Embryonic facial prominence (tissue), 1 donor: ENCODE measurements around the gene VEGFC.

Source experiments
- DNase-seq: peaks from one replicate; pipeline ENCODE4 v3.0.0-alpha.2; 2016; ENCODE audit errors: extremely low spot score

Gene VEGFC

DNA sequence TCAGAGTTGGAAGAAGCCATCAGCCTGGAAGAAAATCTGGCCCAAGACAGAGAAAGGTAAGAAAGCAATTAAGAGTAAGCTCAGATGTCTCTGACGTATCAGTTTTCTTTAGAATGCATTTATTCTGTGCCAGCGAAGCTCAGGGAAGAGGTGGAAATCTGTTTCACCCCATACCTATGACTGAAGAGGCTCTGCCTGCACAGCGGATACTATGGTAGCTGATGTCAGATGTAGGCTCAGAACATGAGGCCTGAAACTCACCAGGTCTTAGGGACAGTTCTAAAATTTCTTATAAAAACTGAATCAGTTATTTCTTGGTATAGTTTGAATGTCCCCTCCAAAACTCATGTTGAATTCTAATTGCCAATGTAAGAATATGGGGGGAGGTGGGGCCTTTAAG is 30.9 kb downstream of the VEGFC start:
- no peak for DNase-seq

GRCh38 chr4:176760471-176760870 is 32.3 kb downstream of the VEGFC start:
- no peak for DNase-seq

GRCh38 chr4:176758731-176759130 is 34.0 kb downstream of the VEGFC start:
- no peak for DNase-seq

GRCh38 chr4:176758323-176758722 is 34.4 kb downstream of the VEGFC start:
- no peak for DNase-seq

GRCh38 chr4:176755613-176756012 is 37.1 kb downstream of the VEGFC start:
- DNase-seq = no peak

DNA sequence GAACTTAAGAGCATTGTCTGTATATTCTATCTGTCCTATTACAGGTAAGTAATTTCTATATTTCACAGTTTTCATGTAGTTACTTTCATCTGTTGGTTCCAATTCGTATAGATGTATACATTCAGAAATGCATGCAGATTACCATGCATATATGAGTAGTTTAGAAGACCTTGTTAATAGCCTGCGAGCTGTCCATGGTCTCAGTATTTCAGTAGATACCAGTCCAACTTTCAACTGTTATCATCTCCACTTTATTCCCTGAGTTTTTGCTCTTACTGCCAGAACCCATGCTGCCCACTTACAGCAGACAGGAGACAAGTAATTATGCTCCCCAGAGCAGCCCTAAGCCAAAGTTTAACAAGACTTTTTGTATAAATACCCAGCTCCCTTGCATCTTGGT is 37.7 kb downstream of the VEGFC start:
- DNase-seq = no peak

- DNase-seq = peak; percentile 20
Observed at GRCh38 chr4:176753049-176753448, 39.7 kb downstream of the VEGFC start.

- no peak for DNase-seq
Observed at GRCh38 chr4:176752191-176752749, 40.5 kb downstream of the VEGFC start.

DNA sequence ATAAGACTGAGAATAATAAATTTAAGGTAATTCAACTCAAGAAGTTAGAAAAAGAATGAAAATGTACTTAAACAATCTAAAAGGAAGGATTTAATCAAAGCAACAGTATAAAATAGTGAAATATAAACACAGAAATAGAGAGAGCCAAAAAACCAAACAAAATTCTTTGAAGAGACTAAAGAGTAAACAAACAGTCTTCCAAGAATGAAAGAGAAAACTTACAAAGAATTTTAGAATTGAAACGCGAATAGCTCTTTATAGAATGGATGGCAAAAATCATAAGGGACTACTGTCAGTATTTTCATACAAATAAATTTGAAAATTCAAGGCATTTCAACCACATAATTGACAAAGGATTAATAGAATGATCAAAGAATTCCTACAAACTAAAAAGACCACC is 41.7 kb downstream of the VEGFC start:
- DNase-seq = no peak

DNA sequence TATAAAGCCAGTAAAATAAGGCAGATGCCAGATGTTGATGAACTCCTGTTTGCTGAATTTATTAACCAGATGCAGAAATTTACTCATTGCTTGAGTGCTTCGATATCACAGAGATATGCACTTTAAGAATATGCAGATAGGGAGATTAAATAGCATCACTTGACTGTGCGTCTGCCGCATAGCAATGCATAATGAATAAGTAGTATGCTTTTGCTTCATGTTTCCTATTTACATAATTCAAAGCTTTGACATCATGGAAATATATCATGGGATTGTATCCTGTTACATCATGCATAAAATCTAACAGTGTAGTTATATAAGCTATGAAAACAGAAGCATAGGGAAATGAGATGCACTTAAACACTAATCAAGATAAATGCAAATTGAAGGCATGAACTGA is 45.9 kb downstream of the VEGFC start:
- no peak for DNase-seq

GRCh38 chr4:176745902-176746301 is 46.8 kb downstream of the VEGFC start:
- DNase-seq = no peak

DNA sequence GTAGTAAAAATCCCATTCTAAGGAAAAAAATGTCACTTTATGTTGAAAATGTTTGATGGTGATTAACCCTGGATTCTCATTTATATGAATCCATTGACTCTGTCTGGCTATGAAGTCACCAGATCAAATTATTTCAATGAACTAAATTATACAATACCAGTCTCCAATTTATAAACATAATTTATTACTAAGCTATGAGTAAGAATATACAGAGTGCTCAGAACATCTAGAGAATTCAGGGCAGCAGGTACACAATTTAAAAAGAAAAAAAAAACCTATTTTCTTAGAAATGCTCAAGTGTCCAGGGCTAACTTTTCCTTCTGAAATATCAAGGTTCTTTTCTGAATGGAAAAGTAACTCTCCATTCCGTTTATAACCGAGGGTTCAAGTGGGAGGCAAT is 48.6 kb downstream of the VEGFC start:
- no peak for DNase-seq

DNA sequence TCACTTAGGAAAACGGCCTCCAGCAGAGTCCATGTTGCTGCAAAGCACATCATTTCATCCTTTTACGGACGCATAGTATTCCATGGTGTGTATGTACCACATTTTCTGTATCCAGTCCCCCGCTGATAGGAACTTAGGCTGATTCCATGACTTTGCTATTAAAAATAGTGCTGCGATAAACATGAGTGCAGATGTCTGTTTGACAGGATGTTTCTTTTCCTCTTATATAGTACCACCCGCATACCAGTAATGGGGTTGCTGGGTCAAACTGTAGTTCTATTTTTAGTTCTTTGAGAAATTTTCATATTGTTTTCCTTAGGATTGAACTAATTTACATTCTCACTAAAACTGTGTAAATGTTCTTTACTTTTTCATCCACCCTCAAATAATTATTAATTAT is 50.5 kb downstream of the VEGFC start:
- no peak for DNase-seq

DNA sequence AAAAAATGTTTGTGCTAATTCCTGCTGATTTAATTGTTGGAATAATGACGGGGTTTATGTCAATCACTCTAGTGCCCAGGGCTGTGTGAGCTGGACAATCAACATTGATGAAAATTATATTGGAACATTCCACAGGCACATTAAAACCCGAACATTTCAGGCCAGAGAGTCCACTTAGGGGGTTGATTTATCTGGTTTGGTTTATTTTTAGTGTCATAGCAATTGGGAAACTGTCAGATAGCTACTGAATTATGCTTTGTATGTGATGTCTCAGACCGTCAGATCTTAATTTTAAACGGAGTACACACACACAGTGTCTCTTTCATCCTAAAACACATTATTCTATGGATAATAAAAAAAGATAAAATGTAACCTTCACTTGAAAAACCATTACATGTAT is 51.5 kb downstream of the VEGFC start:
- no peak for DNase-seq

GRCh38 chr4:176735300-176735699 is 57.4 kb downstream of the VEGFC start:
- DNase-seq = no peak

GRCh38 chr4:176734461-176734860 is 58.3 kb downstream of the VEGFC start:
- no peak for DNase-seq

DNA sequence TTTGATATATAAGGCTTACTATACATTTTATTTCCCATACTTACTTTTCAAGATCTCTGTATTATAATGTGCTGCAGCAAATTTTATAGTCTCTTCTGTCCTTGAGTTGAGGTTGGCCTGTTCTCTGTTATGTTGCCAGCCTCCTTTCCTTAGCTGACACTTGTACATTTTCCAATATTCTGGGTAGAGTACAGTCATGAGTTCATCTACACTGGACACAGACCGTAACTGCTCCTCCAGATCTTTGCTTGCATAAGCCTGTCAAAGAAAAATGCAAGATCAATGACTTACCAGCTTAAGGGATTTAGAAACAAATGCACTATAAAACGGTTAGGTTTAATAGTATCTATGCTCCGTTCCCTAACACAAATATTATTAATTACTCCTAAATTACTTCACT is 63.2 kb downstream of the VEGFC start:
- DNase-seq = no peak

GRCh38 chr4:176726803-176727202 is 65.9 kb downstream of the VEGFC start:
- DNase-seq = no peak

DNA sequence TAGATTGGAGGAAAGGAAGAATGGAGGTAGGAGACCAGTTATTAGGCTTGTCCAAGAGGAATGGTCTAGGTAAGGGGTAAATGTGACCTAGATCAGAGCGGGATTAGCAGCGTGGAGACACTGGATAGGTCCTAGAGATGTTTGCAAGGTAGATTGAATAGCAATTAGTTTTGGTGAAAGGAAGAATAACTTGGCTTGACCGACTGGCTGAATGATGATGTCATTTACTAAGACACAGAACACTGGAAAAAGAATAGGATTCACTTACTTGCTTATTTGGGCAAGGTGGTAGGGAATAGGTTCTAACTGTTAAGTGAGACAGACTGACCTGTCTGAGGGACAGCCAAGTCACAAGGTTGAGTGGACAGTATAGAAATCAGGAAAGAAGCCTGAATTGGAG is 71.3 kb downstream of the VEGFC start:
- no peak for DNase-seq

- DNase-seq = no peak
Observed at GRCh38 chr4:176718881-176719280, 73.8 kb downstream of the VEGFC start.

DNA sequence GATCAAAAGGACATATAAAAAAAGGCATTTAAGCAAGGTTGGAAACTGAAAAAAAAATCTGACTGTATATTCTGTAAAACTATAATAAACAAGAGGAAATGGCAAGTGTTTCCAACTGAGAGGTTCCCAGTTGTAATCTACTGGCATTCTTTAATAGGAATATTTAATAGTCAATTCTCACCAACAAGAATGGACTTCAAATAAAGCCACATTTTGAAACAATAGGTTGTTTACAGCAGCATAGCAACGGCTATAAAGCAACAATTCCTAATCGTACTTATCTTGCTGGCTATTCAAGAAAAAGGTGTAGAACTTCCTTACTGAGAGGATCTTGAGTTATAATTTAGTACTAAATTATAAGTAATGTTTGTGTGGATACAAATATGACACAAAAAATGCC is 75.5 kb downstream of the VEGFC start:
- DNase-seq = no peak

DNA sequence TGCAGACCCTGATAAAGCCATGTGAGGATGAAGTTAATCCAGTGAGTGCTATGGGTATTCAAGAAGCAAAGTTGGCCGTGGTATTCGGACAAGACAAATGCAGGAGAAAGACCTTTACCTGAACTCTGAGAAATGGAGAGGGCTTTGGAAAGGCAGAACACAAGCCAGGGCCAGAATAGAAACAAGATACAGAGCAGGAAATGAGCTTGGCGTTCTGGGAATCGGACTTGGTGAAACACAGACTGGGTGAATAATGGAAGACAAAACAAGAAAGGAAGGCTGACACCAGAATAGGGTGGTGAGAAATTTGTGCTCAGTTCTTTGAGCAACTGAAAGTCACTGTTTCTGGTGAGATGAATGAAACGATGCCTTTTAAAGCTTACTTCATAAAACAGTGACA is 83.3 kb downstream of the VEGFC start:
- no peak for DNase-seq

GRCh38 chr4:176708771-176709311 is 83.9 kb downstream of the VEGFC start:
- DNase-seq = no peak

DNA sequence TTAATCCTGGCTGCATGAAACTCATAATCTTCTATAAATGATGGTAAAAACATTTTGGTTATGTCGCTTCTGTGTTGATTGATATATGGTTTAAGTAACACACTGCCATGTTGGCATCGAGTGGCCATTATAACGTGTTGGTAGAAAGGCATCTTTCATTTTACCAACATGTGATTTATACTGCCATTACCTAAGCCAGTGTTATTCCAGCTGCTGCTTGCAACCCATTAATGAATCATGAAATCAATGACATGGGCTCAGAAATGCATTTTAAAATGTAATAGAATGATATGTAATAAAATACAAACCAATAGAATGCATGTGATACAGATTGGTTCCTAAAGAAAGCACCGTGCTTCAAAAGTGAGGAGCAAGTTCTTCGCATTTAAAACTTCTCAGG is 102.0 kb downstream of the VEGFC start:
- DNase-seq = no peak
